ENCODE results near the gene FAM221B.

Gene FAM221B

GRCh38 chr9:35814106-35814840, 14.3 kb downstream of the FAM221B start:
- Histone ChIP-seq H3F3A (ENCODE audit: insufficient read depth) (peaks cover 22% of the 10 kb centered on the region), H3K36me3 (ENCODE audit: low read length) (no peaks in the 10 kb centered on the region), H3K9ac (ENCODE audit: low read length) (peak overlapping the region; percentile 88), H3K27ac (ENCODE audit: low read depth, low read length) (peak overlapping the region; percentile 76), H3K79me2 (ENCODE audit: insufficient read depth, low read length) (no peaks in the 10 kb centered on the region), H4K20me1 (ENCODE audit: low read depth, low read length) (no peaks in the 10 kb centered on the region), H3K4me3 (ENCODE audit: insufficient read depth, low read length, poor library complexity, severe bottlenecking) (peak overlapping the region; percentile 64), H3K27me3 (ENCODE audit: low read length) (no peaks in the 10 kb centered on the region), H3K9me2 (replicated peaks; ENCODE audit: insufficient read depth, low read length) (no peaks in the 10 kb centered on the region), H2AFZ (ENCODE audit: low read depth, low read length, severe bottlenecking) (peak overlapping the region; percentile 37), H3K4me2 (ENCODE audit: low read depth, low read length, poor library complexity, severe bottlenecking) (peak overlapping the region; percentile 93), H3K9me3 (ENCODE audit: insufficient read depth, low read length) (no peaks in the 10 kb centered on the region)
- no peak for TF ChIP-seq EZH2phosphoT487 (conservative IDR thresholded peaks at IDR 0.05; ENCODE audit: low read length)
- TF ChIP-seq CTCF (IDR thresholded peaks at IDR 0.05; ENCODE audit: insufficient read depth, low read length, poor library complexity, severe bottlenecking) = peak; percentile 38

- H2AFZ ChIP-seq (ENCODE audit: low read depth, low read length, severe bottlenecking) = no peak overlapping the region
- H3F3A ChIP-seq (ENCODE audit: insufficient read depth) = peaks cover 22% of the 10 kb centered on the region
- peak overlapping the region; percentile 64 for H3K4me3 ChIP-seq (ENCODE audit: insufficient read depth, low read length, poor library complexity, severe bottlenecking)
- no peaks in the 10 kb centered on the region for H3K9me3 ChIP-seq (ENCODE audit: insufficient read depth, low read length)
- no peaks in the 10 kb centered on the region for H3K36me3 ChIP-seq (ENCODE audit: low read length)
- peak overlapping the region; percentile 88 for H3K9ac ChIP-seq (ENCODE audit: low read length)
- H3K4me2 ChIP-seq (ENCODE audit: low read depth, low read length, poor library complexity, severe bottlenecking) = peak overlapping the region; percentile 93
- no peaks in the 10 kb centered on the region for H3K9me2 ChIP-seq (replicated peaks; ENCODE audit: insufficient read depth, low read length)
- peak overlapping the region; percentile 76 for H3K27ac ChIP-seq (ENCODE audit: low read depth, low read length)
- no peaks in the 10 kb centered on the region for H3K27me3 ChIP-seq (ENCODE audit: low read length)
- H3K79me2 ChIP-seq (ENCODE audit: insufficient read depth, low read length) = no peaks in the 10 kb centered on the region
- H4K20me1 ChIP-seq (ENCODE audit: low read depth, low read length) = no peaks in the 10 kb centered on the region
- TF ChIP-seq EZH2phosphoT487 (conservative IDR thresholded peaks at IDR 0.05; ENCODE audit: low read length) = no peak
- TF ChIP-seq CTCF (IDR thresholded peaks at IDR 0.05; ENCODE audit: insufficient read depth, low read length, poor library complexity, severe bottlenecking) = no peak
These were observed 15.0 kb downstream of the FAM221B start for GRCh38 chr9:35813434-35814105.

GRCh38 chr9:35812025-35812602, 16.4 kb downstream of the FAM221B start, which contains the start of gene SPAG8:
Gene SPAG8, minus strand, starts transcription at chr9:35812262. Its CDS starts 115 bp downstream, at chr9:35812147.
- Histone ChIP-seq H3K9me3 (ENCODE audit: insufficient read depth, low read length) (no peaks in the 10 kb centered on the region), H3K9me2 (replicated peaks; ENCODE audit: insufficient read depth, low read length) (no peaks in the 10 kb centered on the region), H3K27me3 (ENCODE audit: low read length) (no peaks in the 10 kb centered on the region), H3K4me2 (ENCODE audit: low read depth, low read length, poor library complexity, severe bottlenecking) (peak within 1 kb of the TSS; percentile 75), H3K4me3 (ENCODE audit: insufficient read depth, low read length, poor library complexity, severe bottlenecking) (peak within 1 kb of the TSS; percentile 35), H2AFZ (ENCODE audit: low read depth, low read length, severe bottlenecking) (peak within 1 kb of the TSS; percentile 79), H3F3A (ENCODE audit: insufficient read depth) (peaks cover 22% of the 10 kb centered on the region), H4K20me1 (ENCODE audit: low read depth, low read length) (no peaks in the 10 kb centered on the region), H3K9ac (ENCODE audit: low read length) (peak within 1 kb of the TSS; percentile 55), H3K36me3 (ENCODE audit: low read length) (no peaks in the 10 kb centered on the region), H3K79me2 (ENCODE audit: insufficient read depth, low read length) (no peaks in the 10 kb centered on the region), H3K27ac (ENCODE audit: low read depth, low read length) (peak within 1 kb of the TSS; percentile 64)
- TF ChIP-seq EZH2phosphoT487 (conservative IDR thresholded peaks at IDR 0.05; ENCODE audit: low read length) = no peak
- no peak for TF ChIP-seq CTCF (IDR thresholded peaks at IDR 0.05; ENCODE audit: insufficient read depth, low read length, poor library complexity, severe bottlenecking)
